Activated naive CD4-positive, alpha-beta T cell (primary cell): ENCODE measurements around the gene PLPP4.

ENCODE experiments used
- DNase-seq, 4 experiments: peaks; one replicate each; lab custom pipeline; 2025; lab: John Stamatoyannopoulos, UW

Gene PLPP4

GRCh38 chr10:120456626-120457430 is at the start of gene PLPP4:
PLPP4 (plus strand) TSS chr10:120457227; CDS start chr10:120457306, 79 bp downstream.
- DNase-seq, result no peak

DNA sequence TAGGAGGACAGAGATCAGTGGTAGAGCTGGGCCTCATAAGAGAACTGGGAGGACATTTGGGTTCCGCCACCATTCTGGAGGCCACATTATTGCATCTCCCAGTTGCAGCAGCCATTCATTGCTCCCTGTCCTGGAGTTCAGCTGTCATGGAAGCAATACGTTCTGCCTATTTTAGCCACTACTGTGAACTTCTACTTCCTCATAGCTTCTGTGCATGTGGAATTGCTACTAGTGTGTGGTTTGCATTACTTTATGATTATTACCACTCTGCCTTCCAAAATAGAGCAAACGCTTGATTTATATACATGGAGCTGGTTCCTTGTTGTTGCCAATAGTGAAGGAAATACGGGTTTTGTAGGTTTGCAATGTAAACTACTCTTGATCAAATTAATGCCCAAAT is 47.2 kb upstream of the PLPP4 start:
- no peak for DNase-seq

DNA sequence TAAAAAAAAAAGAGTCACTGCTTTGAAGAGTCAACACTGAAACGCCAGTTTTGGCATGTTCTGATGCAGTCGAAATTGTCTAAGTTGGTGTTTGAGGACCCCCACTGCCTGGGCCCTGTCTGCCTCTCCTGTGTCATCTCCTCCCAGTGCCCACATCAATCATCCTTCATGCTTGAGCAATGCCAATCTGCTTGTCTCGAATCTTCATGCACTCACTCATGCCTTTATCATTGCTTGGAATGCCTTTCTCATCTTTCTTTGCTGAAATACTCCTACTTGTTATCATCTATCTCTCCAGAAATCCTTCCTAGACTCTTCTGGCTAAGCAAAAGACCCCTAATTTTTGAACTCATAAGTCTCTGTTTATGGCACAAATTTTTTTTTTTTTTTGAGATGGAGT is 42.1 kb upstream of the PLPP4 start:
- DNase-seq, result no peak

DNA sequence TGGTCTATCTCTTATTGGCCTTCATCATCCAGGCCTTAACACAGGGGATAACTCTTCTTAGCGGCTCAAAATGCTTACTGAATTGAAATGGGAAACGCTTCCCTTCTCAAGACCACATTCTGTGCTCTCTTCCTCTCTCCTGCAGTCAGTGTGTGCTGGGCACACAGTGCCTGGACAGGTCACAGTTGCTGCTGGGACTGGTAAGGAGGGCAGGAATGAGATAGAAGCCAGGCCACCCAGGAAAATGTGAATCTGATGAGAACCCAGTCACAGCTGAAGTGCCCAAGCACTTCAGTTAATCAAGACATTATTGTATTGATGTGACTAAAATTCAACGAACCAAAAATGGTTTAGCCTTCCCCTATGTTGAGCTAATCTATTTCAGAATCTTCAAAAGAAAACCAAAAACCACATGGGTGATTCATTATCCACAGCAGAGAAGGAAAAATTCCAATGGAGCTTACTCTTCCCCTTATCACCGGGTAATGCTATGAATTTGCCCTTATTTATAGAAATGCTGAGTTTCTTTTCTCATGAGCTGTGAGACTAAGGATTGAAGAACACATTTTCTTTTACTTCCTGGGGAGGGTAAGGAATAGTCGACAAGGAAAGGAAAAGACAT is 41.2 kb upstream of the PLPP4 start:
- DNase-seq, result no peak

- DNase-seq, result no peak
These were observed 36.6 kb upstream of the PLPP4 start for GRCh38 chr10:120420421-120420820.

GRCh38 chr10:120421250-120421649 is 35.8 kb upstream of the PLPP4 start:
- no peak for DNase-seq

GRCh38 chr10:120422457-120422856 is 34.6 kb upstream of the PLPP4 start:
- no peak for DNase-seq

GRCh38 chr10:120423431-120424197 is 33.4 kb upstream of the PLPP4 start:
- DNase-seq, result no peak

DNA sequence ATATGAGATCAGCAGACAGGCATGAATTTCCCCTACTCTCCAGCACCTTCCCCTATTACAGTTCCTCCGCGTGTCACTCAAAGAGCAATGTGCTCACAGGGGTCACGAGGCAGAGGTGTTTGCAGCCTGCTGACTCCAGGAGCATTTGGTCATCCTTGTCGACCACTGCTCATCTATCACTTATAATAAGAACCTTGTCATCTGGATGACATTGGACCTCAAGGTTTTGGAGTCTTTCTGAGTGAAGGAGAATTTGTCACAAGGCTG is 32.9 kb upstream of the PLPP4 start:
- DNase-seq, result no peak

DNA sequence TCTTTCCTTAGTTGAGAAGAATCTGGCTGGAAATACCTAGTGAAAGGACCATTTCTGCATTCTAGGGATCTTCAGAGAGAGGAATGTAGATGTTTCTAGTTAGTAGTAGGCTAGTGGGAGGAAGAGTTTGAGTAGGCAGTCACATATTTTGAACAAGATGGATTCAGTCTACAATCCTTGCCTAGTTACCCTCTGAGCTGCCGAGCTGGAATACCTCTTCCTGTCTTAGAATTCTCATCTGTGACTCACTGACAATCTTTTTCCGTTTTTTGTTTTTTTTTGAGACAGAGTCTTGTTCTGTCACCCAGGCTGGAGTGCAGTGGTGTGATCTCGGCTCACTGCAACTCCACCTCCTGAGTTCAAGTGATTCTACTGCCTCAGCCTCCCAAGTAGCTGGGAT is 30.7 kb upstream of the PLPP4 start:
- DNase-seq, result no peak

DNA sequence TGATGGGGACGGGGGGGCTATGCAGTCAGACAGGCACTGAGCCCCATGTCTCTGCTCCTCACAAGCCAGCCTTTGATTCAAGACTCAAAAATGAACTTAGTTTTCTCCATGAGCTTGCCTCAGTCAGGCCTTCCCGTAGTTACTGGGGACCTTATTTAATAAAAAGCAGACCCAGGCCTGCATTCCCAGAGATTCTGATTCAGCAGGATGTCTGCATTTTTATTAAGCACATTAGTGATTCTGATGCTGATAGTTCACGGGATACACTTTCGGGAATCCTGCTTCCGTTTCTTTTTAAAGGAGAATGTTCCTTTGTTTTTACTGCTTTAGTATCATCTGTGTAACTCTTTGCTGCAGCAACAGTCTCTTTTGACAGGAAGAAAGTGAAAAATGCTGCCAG is 28.3 kb upstream of the PLPP4 start:
- no peak for DNase-seq

DNA sequence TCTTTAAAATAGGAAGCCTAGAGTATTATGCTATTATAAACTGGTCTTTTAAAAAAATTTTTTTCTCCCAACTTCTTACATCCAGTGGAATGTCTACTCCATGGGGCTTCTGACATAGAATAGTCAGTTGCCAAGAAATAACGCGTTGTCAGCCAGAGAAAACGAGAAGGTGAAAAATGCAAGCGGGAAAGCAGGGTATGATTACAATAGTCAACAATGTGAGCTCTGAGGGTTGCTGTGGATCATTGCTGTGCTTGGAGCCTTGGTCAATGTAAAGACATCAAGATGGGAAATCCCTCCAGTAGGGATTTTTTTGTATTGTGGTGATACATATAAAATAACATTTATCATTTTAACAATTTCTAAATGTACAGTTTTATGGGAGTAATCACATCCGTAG is 27.6 kb upstream of the PLPP4 start:
- no peak for DNase-seq

GRCh38 chr10:120431251-120431651 is 25.8 kb upstream of the PLPP4 start:
- DNase-seq, result no peak

DNA sequence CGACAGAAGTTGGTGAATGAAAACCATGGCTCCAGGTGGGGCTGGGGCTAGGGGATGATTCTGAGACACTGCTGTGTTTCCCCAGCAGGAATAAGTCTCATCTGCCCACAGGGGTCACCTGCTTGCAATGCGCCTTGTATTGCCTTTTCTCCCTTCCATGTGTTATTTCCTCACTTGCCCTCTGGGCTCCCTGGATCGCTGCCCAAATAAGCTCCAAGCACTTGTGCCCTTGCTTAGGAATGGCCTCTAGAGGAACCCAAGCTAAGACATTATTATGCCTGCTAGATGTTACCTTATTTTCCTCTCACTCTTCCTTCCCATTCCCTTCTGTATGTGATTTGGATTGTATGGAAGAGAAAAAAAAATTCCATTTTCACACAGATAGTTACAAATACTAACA is 24.8 kb upstream of the PLPP4 start:
- no peak for DNase-seq

DNA sequence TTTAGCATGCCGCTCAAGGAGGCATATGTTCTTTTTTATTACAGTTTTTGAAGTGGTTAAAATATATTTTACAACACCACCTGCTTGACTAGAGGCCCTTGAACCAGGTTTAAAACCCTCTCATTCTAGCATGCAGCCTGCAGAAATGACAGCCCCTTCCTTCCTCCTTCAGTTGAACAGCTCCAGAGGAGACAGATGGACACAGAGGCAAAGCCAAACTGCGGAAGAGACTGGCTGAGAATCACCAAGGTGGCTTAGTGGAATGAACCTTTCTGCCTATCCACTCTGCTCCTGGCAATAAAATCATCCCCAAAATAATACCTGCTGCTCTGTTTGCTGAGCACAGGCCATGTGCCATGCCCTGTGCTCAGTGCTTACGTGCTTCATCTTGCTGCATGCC is 23.9 kb upstream of the PLPP4 start:
- DNase-seq, result no peak

- DNase-seq, result no peak
These were observed 20.5 kb upstream of the PLPP4 start for GRCh38 chr10:120436439-120437112.

DNA sequence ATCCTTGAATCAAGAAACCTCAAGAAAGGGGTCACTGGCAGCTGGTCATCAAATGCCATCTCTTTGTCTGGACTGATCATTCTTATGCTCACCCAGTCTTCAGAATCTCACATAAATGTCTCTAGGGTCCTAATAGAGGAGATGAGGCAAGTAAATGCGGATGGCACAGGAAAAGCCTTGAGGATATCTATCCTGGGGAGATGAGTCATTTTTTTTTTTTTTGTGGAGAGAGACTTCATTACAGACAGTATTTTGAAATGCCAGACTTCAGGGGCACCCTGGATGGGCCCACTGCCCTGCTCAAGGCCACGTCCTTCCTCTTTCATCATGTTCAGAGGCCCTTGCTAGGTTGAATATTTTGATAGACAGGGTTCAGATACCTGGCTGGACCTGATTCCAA is 19.5 kb upstream of the PLPP4 start:
- DNase-seq, result no peak

- DNase-seq, result no peak
These were observed 5.1 kb upstream of the PLPP4 start for GRCh38 chr10:120451968-120452367.

DNA sequence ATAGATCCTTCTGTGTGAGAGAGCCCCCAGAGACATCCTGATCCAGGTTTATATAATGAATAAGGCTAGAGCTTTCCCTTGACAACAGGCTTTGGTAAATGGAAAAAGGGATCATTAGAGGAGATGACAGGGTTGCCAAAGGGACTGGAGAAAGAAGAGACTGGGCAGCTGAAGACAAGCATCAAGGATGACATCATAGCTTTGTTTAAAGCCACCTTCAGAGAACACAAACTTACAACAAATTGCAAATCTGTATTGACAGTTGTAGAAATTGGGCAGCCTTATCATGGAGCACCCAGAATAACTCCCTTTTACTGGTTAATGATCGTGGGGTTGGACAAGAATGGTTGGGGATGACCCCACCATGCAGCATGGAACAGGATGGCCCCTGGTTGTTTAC is 3.7 kb upstream of the PLPP4 start:
- DNase-seq, result no peak

DNA sequence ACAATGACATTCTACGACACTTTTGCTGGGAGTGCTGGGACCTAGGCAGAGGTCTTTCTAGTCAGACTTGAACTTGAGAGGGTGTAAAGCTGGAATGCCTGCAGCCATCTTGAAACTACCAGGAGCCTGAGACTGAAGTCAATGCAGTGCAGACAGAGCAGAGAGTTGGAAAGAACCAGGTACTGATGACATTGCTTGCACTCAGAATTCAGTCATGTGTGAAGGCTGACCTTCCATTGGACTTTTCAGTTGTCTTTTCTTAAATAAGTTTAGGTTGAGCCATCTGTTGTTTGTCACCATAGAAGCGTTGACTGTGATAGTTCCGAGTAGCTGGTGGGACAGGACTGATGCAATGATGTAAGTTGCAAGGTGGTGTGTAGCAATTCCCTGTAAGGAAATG is 3.1 kb upstream of the PLPP4 start:
- no peak for DNase-seq

DNA sequence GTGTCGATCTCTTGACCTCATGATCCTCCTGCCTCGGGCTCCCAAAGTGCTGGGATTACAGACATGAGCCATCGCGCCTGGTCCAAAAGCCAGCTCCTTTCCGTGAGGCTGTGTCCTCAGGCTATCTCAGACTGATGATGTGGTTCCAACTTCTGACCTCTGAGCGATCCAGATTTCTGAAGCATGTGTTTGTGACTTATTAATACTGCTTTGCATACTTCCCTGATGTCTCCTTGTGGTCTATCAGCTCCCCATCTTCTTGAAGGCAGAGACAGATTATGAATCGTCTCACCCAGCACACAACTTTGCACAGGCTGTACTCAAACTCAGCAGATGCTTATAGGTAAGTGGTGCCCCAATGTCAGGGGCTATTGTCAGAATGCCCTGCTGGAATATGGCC is 2.0 kb upstream of the PLPP4 start:
- DNase-seq, result no peak

- DNase-seq, result no peak
These were observed 1.4 kb upstream of the PLPP4 start for GRCh38 chr10:120455606-120456005.

GRCh38 chr10:120456143-120456625 is 843 bp upstream of the PLPP4 start:
- DNase-seq, result no peak
